GM19043 (cell line): ENCODE results near the gene PBXIP1.
"Not testable (repeated sequence)": the region's sequence is repeated elsewhere in the genome, so short reads cannot be mapped to it uniquely, and the experiment has no call there.

Experiments
- ATAC-seq: cut with Tn5 transposase; IDR thresholded peaks from one replicate; pipeline ENCODE4 v1.9.1; 2021; ENCODE audit warnings: low read depth; ENCODE audit not compliant: unreplicated experiment

Gene PBXIP1

DNA sequence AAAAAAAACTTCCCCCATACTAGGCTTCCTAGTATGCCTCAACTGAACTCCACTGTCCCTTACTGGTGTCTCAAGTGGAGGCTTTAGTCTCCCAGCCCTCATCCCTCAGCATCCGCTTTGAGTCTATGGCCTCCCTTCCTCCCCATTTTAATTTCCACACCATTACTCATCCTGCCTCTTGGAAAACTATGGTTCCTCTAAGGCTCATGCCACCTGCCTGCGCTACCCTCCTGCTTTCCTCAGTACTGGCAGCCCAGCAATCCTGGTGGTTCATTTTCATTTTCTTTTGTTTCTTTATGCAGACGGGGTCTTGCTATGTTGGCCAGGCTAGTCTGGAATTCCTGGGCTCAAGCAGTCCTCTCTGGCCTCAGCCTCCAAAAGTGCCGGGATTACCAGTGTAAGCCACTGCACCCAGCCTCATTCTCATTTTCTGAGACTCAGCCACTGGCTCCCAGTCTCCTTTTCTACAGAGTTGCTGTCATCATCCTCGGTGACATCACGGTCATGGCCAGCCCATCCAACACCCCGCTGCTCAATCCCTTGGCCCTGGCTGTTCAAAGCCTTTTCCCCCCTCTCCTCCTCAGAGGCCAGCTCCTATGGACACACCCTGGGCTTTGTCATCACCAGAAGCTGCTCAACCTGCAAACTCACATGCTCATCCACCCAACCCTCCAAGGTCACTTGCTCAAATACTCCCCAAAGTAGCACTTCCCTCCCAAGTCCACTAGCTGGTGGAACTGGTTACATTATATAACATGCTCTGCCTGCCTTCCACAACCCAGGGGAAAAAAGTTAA, 17.1 kb downstream of the PBXIP1 start:
- ATAC-seq, result no peak

- ATAC-seq, result no peak
Observed at GRCh38 chr1:154937988-154938386, 17.9 kb downstream of the PBXIP1 start.

- peak; percentile 44 for ATAC-seq
Observed at GRCh38 chr1:154937085-154937987, 18.6 kb downstream of the PBXIP1 start.

DNA sequence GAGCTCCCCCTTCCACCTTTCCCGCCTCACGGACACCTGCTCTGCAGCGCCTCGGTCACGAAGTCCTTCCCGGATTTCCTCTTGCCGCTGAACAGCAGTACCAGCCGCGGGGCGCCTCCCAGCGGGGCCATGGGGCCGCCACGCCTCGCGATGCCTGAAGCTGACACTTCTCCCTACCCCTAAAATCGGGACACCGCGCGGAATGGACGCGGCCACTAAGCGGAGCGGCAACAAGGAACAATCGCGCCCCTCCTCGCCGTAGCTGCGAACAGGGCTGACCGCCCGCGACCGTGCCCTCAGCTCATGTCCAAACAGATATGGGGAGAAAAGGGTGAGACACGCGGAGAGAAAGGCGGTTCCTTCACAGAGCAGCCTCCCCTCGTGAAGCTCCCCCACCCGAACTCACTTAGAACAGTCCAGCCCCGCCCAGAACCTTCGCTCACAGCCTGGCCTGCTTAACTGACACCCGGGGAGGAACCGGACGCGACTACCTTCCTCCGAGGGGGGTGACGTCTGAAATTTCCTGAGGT, 19.3 kb downstream of the PBXIP1 start, which contains the start of gene PMVK:
TSS of gene PMVK (minus strand) at position 165 of the 530 bp plus-strand sequence. CDS start at position 131, 34 bp downstream.
- ATAC-seq, result peak; percentile 60

GRCh38 chr1:154935749-154936554, 19.9 kb downstream of the PBXIP1 start:
- no peak for ATAC-seq

GRCh38 chr1:154934358-154934948, 21.4 kb downstream of the PBXIP1 start:
- ATAC-seq, result no peak

DNA sequence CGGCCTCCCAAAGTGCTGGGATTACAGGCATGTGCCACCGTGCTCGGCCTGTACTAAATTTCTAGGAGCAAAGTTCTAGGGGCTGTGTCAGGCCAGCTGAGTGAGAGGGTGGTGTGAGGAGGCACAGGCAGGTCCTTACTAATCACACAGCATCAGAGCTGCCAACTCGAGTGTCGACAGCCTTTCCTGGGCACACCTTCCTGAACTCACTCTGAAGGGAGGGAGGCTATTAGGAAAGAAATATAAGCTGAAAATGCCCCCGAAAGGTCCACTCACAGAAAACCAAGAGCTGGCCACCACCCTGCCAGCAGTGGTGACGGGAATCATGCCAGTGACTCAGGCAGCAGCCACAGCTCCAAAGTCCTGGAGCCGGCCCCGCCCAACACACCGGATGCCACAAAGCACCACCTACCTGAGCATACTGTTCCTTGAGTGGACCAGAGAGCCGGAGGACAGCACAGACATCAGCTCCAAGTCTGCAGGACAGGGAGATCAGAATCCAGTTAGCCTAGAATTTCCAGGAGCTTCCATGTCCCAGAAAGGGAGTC, 23.9 kb downstream of the PBXIP1 start:
- ATAC-seq, result no peak

- no peak for ATAC-seq
Observed at GRCh38 chr1:154926201-154926600, 29.7 kb downstream of the PBXIP1 start.

DNA sequence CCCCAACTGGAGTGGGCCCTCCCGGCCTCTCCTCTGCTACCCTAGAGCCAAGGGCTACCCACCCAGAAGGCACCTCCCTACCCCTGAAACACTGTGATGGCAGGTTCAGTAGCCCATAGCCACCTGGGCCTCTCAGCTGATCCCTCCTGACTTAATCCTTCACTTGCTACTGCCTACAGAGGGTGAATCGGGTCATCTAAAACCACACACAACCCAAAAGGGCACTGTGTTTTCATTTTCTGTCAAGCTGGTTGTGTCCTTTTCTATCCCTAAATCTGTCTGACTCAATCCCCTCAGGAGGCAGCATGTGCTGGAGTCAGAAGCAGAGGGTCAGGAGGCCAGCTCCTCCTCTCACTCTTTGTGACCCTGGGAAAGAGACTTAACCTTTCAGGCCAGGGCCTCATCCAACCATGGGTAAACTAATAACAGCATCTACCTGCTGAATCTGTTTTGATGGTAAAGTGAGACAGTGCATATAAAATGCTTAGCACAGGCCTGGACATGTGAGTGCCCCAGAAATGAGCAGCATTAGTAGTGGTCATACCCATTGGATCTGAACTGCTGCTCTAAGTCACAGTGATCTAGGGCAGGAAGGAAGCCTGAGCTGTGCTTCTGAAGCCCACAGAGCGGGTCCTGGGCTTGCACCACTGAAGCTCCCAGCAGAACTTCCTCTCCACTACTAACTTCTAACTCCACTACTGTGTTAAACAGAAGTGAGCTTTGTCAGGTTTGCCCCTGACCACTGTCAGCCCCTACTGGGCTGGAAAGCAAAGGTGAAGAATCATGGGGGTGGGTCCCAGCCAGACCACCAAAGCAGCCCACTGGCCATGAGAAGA, 30.3 kb downstream of the PBXIP1 start:
- ATAC-seq, result no peak

DNA sequence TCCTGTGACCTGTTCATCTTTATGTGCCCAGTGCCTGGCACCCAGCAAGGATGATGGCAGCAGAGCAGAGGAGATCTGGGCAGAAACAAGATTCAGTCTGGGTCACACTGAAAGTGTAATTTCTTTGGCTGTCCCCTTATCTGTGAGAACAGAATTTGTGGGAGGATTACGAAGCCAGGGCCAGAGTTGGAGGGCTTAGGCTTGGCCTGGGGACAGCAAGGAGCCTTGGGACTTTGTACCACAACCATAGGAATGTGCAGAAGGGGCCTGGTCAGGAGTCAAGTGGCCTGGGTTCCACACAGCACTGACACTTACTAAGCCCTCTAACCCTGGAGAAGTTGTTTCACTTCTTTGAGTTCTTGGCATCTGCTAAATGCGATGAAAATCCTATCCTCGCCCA, 32.2 kb downstream of the PBXIP1 start:
- ATAC-seq, result no peak

DNA sequence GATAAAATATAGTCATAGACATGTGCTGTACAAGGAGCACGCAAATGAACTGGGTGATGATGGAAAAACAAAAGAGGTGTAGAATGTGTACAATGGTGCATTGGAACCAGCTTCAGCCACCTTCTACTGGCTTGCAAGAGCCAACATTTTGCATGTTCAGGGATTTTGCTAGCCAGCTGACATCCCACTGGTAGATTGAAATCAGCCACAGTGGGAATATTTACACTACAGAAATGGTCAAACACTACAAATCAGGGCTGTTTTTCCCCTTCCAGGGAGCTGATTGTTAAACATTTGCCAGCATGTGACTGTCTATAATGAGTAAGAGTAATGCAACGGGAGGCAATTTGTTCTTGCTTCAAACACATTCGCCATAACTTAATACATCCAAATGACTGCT, 42.6 kb downstream of the PBXIP1 start:
- ATAC-seq, result no peak

- no peak for ATAC-seq
Observed at GRCh38 chr1:154912755-154913154, 43.1 kb downstream of the PBXIP1 start.

- ATAC-seq, result no peak
Observed at GRCh38 chr1:154911691-154912550, 44.0 kb downstream of the PBXIP1 start.

DNA sequence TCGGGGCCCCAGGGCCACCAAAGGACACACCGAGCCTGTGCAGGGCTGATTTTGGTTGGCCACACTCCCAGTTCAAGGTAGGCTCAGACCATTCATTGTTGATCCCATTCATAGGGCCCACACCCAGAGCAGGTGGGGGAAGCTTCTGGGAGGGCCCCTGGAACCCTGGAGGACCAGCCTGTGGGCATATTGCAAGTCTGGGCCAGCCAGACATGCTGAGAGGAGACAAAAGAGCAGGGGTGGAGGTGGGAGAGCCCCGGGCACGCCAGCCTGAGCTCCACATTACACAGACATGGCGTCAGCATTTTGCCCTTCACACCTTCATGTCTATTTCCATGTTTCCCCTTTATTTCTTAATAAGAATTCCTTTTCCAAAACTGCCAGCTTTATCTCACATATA, 45.0 kb downstream of the PBXIP1 start:
- no peak for ATAC-seq

GRCh38 chr1:154908937-154909336, 47.0 kb downstream of the PBXIP1 start:
- ATAC-seq, result no peak

GRCh38 chr1:154908129-154908528, 47.8 kb downstream of the PBXIP1 start:
- not testable (repeated sequence) for ATAC-seq

- no peak for ATAC-seq
Observed at GRCh38 chr1:154906621-154907081, 49.2 kb downstream of the PBXIP1 start.
